GM19351 (cell line): ENCODE measurements around the gene SRPK2.
A peak's percentile ranks its signal among the peaks of the same experiment; 100 is the strongest.

ENCODE experiments used
- ATAC-seq: cut with Tn5 transposase; IDR thresholded peaks from one replicate; pipeline ENCODE4 v1.9.1; 2021; ENCODE audit warnings: mild to moderate bottlenecking, moderate library complexity; ENCODE audit not compliant: unreplicated experiment

The SRPK2 gene

GRCh38 chr7:105107458-105107857 is 281.3 kb downstream of the SRPK2 start:
- no peak for ATAC-seq

GRCh38 chr7:105106473-105106872 is 282.2 kb downstream of the SRPK2 start:
- no peak for ATAC-seq

GRCh38 chr7:105105579-105105978 is 283.1 kb downstream of the SRPK2 start:
- ATAC-seq, result no peak

DNA sequence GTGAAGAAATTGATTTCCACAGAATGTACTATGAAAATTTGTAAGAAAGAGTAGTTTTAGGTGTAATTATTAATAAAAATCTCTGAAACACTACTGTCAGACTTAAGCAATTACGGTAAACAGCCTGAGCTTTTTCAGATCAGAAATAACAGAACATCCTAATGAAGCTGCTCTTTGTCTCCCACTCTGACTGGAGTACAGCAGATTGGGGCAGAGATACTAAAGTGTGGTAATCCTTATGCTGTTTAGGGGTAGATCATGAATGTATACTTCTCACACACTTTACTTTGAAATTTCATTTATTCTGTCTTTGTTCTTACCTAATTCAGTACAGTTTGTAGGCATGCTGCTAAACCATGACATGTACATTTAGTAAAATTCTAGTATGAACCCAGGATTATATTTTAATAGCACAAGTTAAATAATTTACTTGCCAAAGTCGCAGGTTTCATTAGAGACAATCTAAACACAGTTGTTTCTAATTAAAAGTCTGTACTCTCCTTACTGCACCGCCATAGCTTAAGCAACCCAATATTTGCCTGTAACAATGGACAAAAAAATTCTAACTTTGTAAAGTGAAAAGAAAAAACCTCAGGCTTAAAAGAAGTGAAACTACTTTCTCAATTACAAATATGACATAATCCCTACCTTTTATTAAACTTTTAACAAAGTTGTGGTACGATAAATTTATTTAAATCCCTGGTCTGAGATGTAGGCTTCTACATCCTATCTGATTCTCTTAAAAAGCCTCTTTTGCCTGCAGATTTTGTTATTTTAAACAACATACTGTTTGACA is 286.0 kb downstream of the SRPK2 start:
- ATAC-seq, result no peak

- peak; percentile 61 for ATAC-seq
These were observed 286.9 kb downstream of the SRPK2 start for GRCh38 chr7:105101864-105102263.

- peak; percentile 68 for ATAC-seq
These were observed 289.7 kb downstream of the SRPK2 start for GRCh38 chr7:105098863-105099515.

DNA sequence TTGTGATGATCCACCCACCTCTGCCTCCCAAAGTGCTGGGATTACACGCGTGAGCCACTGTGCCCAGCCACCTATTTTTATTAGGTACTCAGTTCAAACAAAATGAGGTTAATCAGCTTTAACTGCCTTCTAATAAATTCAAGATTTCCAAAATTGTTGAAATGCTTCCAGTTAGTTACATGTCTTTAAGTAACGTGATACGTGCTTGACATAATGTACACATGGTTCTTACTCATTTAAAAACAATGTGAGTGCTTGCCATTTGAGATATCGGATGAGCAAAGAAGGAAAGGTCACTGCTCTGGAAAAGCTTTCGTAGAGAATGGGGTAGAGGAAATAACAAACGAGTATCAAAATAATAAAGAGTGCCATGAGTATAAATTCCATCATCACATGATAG is 291.1 kb downstream of the SRPK2 start:
- ATAC-seq, result no peak

- ATAC-seq, result no peak
These were observed 292.4 kb downstream of the SRPK2 start for GRCh38 chr7:105096306-105096705.

DNA sequence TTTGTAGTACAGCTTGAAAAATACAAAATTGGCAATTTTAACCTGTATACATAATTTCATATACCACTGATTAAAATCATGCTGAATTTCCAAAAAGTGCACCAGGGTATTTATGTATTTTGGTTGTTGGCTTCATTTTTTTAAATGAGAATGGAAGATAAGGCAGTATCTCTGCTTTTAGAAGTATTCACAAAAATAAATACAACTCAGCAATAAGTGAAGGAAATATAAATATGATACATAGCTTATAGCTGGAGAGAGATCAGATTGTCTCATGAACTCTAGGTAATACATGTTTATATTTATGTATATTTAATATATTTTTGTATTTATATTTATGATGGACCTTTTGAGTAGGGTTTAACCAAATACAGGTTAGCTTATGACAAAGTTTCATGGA is 293.8 kb downstream of the SRPK2 start:
- ATAC-seq, result no peak

DNA sequence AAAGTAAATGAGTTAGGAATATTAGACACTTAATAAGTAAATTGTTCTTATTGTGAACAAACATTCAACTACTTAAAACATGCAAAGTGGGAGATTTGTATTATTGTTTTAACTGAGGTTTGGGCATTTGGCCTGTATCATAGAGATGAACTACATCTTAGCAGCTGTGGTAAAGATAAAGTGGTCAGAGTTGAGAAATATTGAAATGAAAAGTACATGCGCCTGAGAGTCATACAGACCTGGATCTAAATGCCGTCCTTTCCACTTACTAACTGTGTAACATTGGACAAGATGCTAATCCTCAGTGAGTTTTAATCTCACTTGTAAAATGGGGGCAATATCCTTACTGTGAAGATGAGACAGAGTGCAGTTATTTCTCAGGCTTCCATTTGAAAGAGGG is 300.3 kb downstream of the SRPK2 start:
- ATAC-seq, result no peak

DNA sequence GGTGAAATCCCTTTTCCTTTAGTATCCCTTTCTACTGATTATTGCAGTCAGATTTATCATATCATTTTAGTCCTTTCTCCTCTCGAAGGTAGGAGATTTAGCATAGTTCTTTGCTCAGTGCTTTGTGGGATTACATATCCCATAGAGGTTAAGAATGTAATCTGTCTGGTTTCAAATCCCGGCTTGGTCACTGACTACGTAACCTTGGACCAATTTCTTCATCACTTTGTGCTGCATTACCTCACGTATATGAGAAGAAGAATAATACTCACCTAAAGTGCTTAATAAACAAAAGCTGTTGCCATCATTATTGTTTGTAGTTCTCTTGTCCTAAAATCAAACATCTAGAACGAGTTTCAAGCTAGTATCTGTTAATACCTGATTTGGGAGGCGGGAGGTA is 300.7 kb downstream of the SRPK2 start:
- no peak for ATAC-seq

DNA sequence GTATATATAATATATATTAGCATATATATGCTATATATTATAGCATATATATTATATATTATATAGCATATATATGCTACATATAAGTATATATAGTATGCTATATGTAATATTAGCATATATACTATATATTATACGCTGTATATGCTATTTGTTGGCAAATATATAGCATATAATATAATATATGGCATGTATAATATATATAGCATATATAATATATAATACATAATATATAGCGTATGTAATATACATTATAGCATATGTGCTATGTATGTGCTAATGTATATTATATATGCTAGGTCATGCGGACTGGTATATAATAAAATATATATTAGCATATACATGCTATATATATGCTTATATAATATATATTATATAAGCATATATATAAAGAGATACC is 301.9 kb downstream of the SRPK2 start:
- ATAC-seq, result no peak

DNA sequence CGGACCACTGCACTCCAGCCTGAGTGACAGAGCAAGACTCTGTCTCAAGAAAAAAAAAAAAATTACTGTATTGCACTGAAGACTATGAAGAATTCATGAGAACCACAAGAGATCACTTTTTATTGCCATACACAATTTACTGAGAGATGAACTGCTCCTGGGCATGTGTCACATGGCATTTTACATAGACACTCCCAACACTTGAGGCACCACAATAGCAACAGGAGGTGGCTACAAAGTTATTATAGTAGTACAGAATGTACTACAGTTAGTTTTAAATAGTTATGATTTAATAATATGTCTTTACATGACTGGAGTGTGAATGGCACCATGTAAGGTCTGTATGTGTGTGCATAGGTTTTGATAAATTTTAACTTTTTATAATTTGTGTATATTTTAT is 304.1 kb downstream of the SRPK2 start:
- no peak for ATAC-seq

GRCh38 chr7:105079348-105079747 is 309.4 kb downstream of the SRPK2 start:
- ATAC-seq, result no peak

DNA sequence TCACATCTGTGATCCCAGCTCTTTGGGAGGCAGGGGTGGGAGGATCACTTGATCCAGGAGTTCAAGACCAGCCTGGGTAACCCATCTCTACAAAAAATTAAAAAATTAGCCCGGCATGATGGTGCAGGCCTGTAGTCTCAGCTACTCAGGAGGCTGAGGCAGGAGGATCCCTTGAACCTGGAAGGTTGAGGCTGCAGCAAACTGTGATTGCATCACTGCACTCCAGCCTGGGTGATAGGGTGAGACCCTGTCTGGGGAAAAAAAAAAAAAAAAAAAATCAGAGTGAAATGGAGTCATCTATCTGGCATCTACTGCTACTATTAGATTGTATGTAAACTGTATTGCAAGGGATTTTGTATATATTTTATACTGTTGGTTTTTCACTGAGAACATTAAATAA is 315.6 kb downstream of the SRPK2 start:
- no peak for ATAC-seq

- ATAC-seq, result no peak
These were observed 319.8 kb downstream of the SRPK2 start for GRCh38 chr7:105068886-105069285.

- ATAC-seq, result no peak
These were observed 321.0 kb downstream of the SRPK2 start for GRCh38 chr7:105067691-105068090.
